Suprapubic skin (tissue), 4 donors: ENCODE data around the gene FOXK1. TPM values are rescaled to one million over a fixed set of nuclear protein-coding genes. Genes with fewer than 3 reads are reported as not detected.

Source experiments
- DNase-seq, 2 donors: peaks; one replicate each; pipeline ENCODE4 v3.0.0-alpha.2; 2019; ENCODE audit warnings: low spot score in 2 of 2
- H3K27ac ChIP-seq: fragments of 200-600 bp; sonication (generic); one replicate; pipeline ENCODE4 v1.5.1; 2019
- H3K27me3 ChIP-seq: fragments of 200-600 bp; sonication (generic); one replicate; pipeline ENCODE4 v1.5.1; 2019
- H3K36me3 ChIP-seq: fragments of 200-600 bp; sonication (generic); one replicate; pipeline ENCODE4 v1.5.1; 2019
- H3K4me1 ChIP-seq: fragments of 200-600 bp; sonication (generic); one replicate; pipeline ENCODE4 v1.5.1; 2019
- H3K4me3 ChIP-seq: fragments of 200-600 bp; sonication (generic); one replicate; pipeline ENCODE4 v1.5.1; 2019; ENCODE audit warnings: mild to moderate bottlenecking
- H3K9me3 ChIP-seq: fragments of 200-600 bp; sonication (generic); one replicate; pipeline ENCODE4 v1.5.1; 2019
- CTCF ChIP-seq, 2 donors: fragments of 200-600 bp in 1 of 2; fragments of 450-650 bp in 1 of 2; sonication (generic) in 1 of 2; IDR thresholded peaks; one replicate each; pipeline ENCODE4 v1.5.1; 2016 to 2019; ENCODE audit warnings: antibody characterized with exemption in 2 of 2, mild to moderate bottlenecking in 1 of 2, moderate library complexity in 1 of 2
- EP300 ChIP-seq: sonication (generic); formaldehyde crosslinking; IDR thresholded peaks from one replicate; pipeline ENCODE4 v1.6.1; 2017; ENCODE audit warnings: antibody characterized with exemption
- POLR2A ChIP-seq, 2 donors: fragments of 450-650 bp; IDR thresholded peaks; one replicate each; pipeline ENCODE4 v1.6.1; 2017; ENCODE audit warnings: antibody characterized with exemption in 2 of 2, mild to moderate bottlenecking in 2 of 2, moderate library complexity in 2 of 2
- POLR2AphosphoS5 ChIP-seq, 3 donors: sonication (generic); formaldehyde crosslinking; IDR thresholded peaks; one replicate each; pipeline ENCODE4 v1.6.1; 2017; ENCODE audit warnings: antibody characterized with exemption in 3 of 3
- WGBS: methylation state at CpG from one replicate; pipeline ENCODE4 v1.1.5; 2018; 5-methylcytosine and 5-hydroxymethylcytosine counted together
- total RNA-seq, 4 donors: library from RNA; depleted of rRNA; stranded (reverse); fragments of >200 nt; gene quantifications; one replicate each; pipeline ENCODE4 v1.1.0, GENCODE V29; 2016

Gene FOXK1
- total RNA-seq, 4 donors from 2014 or later = 37.5 to 68.5 (median 46.6) TPM

GRCh38 chr7:4707980-4708411, 25.9 kb downstream of the FOXK1 start:
- Histone ChIP-seq H3K27ac (no peak overlapping the region), H3K4me3 (no peak overlapping the region), H3K4me1 (peaks cover 58% of the 10 kb centered on the region), H3K9me3 (no peaks in the 10 kb centered on the region), H3K36me3 (peaks cover 4% of the 10 kb centered on the region), H3K27me3 (no peaks in the 10 kb centered on the region)
- 81% methylated on average over 12 of the region's 12 CpGs for WGBS
- TF ChIP-seq EP300 = no peak
- no peak for DNase-seq

- TF ChIP-seq EP300 = no peak
- TF ChIP-seq POLR2AphosphoS5 (IDR thresholded peaks at IDR 0.05) = no peak
- no peak for TF ChIP-seq POLR2A (IDR thresholded peaks at IDR 0.05)
- TF ChIP-seq CTCF (IDR thresholded peaks at IDR 0.05) = no peak
- Histone ChIP-seq H3K4me3 (no peak overlapping the region), H3K27me3 (no peaks in the 10 kb centered on the region), H3K4me1 (peaks cover 61% of the 10 kb centered on the region), H3K27ac (no peak overlapping the region), H3K36me3 (peaks cover 4% of the 10 kb centered on the region), H3K9me3 (no peaks in the 10 kb centered on the region)
- no peak for DNase-seq
- WGBS = 89% methylated on average over 22 of the region's 22 CpGs
Measured at GRCh38 chr7:4709187-4709586, 27.1 kb downstream of the FOXK1 start.

- H3K4me3 ChIP-seq = no peak overlapping the region
- peaks cover 4% of the 10 kb centered on the region for H3K36me3 ChIP-seq
- peak overlapping the region; percentile 67 for H3K27ac ChIP-seq
- TF ChIP-seq CTCF (IDR thresholded peaks at IDR 0.05) = no peak
- TF ChIP-seq POLR2AphosphoS5 (IDR thresholded peaks at IDR 0.05) = no peak
- TF ChIP-seq EP300 = no peak
- TF ChIP-seq POLR2A (IDR thresholded peaks at IDR 0.05) = no peak
- H3K4me1 ChIP-seq = peaks cover 69% of the 10 kb centered on the region
- WGBS = 90% methylated on average over 8 of the region's 10 CpGs
- no peaks in the 10 kb centered on the region for H3K27me3 ChIP-seq
- H3K9me3 ChIP-seq = no peaks in the 10 kb centered on the region
- no peak for DNase-seq
Measured at GRCh38 chr7:4711093-4711492, 29.0 kb downstream of the FOXK1 start.

- H3K4me3 ChIP-seq = no peak overlapping the region
- no peak for DNase-seq
- no peaks in the 10 kb centered on the region for H3K27me3 ChIP-seq
- H3K36me3 ChIP-seq = peaks cover 4% of the 10 kb centered on the region
- H3K9me3 ChIP-seq = no peaks in the 10 kb centered on the region
- peak overlapping the region; percentile 67 for H3K27ac ChIP-seq
- H3K4me1 ChIP-seq = peaks cover 68% of the 10 kb centered on the region
- TF ChIP-seq POLR2A (IDR thresholded peaks at IDR 0.05) (no peak), EP300 (no peak), POLR2AphosphoS5 (IDR thresholded peaks at IDR 0.05) (no peak), CTCF (IDR thresholded peaks at IDR 0.05) (no peak)
- WGBS = 93% methylated on average over 18 of the region's 18 CpGs
Measured at GRCh38 chr7:4711634-4712033, 29.5 kb downstream of the FOXK1 start.

GRCh38 chr7:4712281-4713182, 30.4 kb downstream of the FOXK1 start:
- peaks cover 4% of the 10 kb centered on the region for H3K36me3 ChIP-seq
- no peaks in the 10 kb centered on the region for H3K27me3 ChIP-seq
- no peaks in the 10 kb centered on the region for H3K9me3 ChIP-seq
- H3K27ac ChIP-seq = peak overlapping the region; percentile 67
- no peak overlapping the region for H3K4me3 ChIP-seq
- no peak for TF ChIP-seq POLR2AphosphoS5 (IDR thresholded peaks at IDR 0.05)
- TF ChIP-seq CTCF (IDR thresholded peaks at IDR 0.05) = no peak
- no peak for TF ChIP-seq POLR2A (IDR thresholded peaks at IDR 0.05)
- TF ChIP-seq EP300 = no peak
- peaks cover 59% of the 10 kb centered on the region for H3K4me1 ChIP-seq
- DNase-seq = no peak
- 75% methylated on average over 24 of the region's 24 CpGs for WGBS
